ENCODE measurements around the gene GRK7. TPM values are rescaled to one million over a fixed set of nuclear protein-coding genes. Genes with fewer than 3 reads are reported as not detected.

The GRK7 gene
- polyA plus RNA-seq, 3 donors = 0.03 TPM; not detected in 2

GRCh38 chr3:141808586-141808985 lies 45.4 kb downstream of the GRK7 start:
- 61 to 74% (median 74%) methylated on average over 5 of the region's 5 CpGs for WGBS, 3 donors

DNA sequence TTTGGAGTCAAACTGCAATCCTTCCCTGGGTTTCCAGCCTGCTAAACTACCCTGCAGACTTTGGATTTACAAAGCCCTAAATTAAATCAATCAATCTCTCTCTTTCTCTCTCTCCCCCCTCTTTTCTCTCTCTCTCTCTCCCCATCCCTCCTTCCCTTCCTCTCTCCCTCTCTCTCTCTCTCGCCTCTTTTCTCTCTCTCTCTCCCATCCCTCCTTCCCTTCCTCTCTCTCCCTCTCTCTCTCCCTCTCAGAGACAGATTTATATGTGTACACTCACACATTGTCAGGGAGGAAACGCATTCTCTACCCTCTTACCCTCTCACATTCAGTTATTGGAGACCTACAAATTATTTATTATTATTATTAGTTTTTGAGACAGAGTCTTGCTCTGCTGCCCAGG lies 47.0 kb downstream of the GRK7 start:
- WGBS, 3 donors = 87 to 96% (median 87%) methylated on average over 2 of the region's 2 CpGs
- H3K27ac ChIP-seq (ENCODE audit: low read depth, low read length) = no peak overlapping the region

More at GRCh38 chr3:141808586-141808985, 45.4 kb downstream of the GRK7 start:
- H3K27ac ChIP-seq (ENCODE audit: low read depth, low read length) = no peak overlapping the region

- WGBS, 3 donors = 70 to 79% (median 78%) methylated on average over 3 of the region's 3 CpGs
- H3K27ac ChIP-seq (ENCODE audit: low read depth, low read length) = no peak overlapping the region
These were observed 48.1 kb downstream of the GRK7 start for GRCh38 chr3:141811348-141811747.

- H3K27ac ChIP-seq (ENCODE audit: low read depth, low read length) = no peak overlapping the region
- 69 to 82% (median 82%) methylated on average over 5 of the region's 5 CpGs for WGBS, 3 donors
These were observed 48.9 kb downstream of the GRK7 start for GRCh38 chr3:141812084-141812483.

- 59 to 74% (median 70%) methylated on average over 4 of the region's 4 CpGs for WGBS, 3 donors
- no peak overlapping the region for H3K27ac ChIP-seq (ENCODE audit: low read depth, low read length)
These were observed 49.4 kb downstream of the GRK7 start for GRCh38 chr3:141812586-141812985.

Other genes starting within 250 kb of the GRK7 start
- 100 to 1,000 TPM in 1 of 3 donors, 10 to 100 TPM in 2; 76.7 to 150 (median 84.5) TPM for gene RNF7, start 25.1 kb upstream of the GRK7 start, polyA plus RNA-seq
- 100 to 1,000 TPM in 2 of 3 donors, 10 to 100 TPM in 1; 24.7 to 242 (median 137) TPM for gene ATP1B3, start 113.2 kb downstream of the GRK7 start, polyA plus RNA-seq

Measured in adipose tissue (tissue), 3 donors.